ENCODE data around the gene CPSF3.

CPSF3 gene

GRCh38 chr2:9423100-9423921 is at the start of gene CPSF3, which contains the start of gene ITGB1BP1:
Gene CPSF3 (plus strand): TSS chr2:9423654. CDS start chr2:9423774, 120 bp downstream.
Gene ITGB1BP1 (minus strand): TSS chr2:9423528. CDS start chr2:9418697, 4,831 bp downstream.
- ChIA-PET CTCF (interaction anchor here (0.8 to 1.5 kb wide), 2 partner anchors 15 to 133 kb away, joined by 3 to 5 read pairs; partner anchors contain the start of gene ADAM17), POLR2A (interaction anchor here (0.5 to 0.6 kb wide), 2 partner anchors 316 to 473 kb away, joined by 3 read pairs; no protein-coding TSS in a partner anchor)
- no peak for TF ChIP-seq CTCF (IDR thresholded peaks at IDR 0.05; ENCODE audit: control extremely low read depth, extremely low read depth, low read depth, missing control alignments)
- peak; percentile 100 for DNase-seq (ENCODE audit: extremely low spot score)

GRCh38 chr2:9374071-9374730 is 49.3 kb upstream of the CPSF3 start:
- no peak for TF ChIP-seq CTCF (IDR thresholded peaks at IDR 0.05; ENCODE audit: control extremely low read depth, extremely low read depth, low read depth, missing control alignments)
- DNase-seq (ENCODE audit: extremely low spot score) = no peak
- ChIA-PET POLR2A (no interaction called here), CTCF (interaction anchor here (1.0 to 1.6 kb wide), 2 partner anchors 10 to 18 kb away, joined by 3 to 6 read pairs; no protein-coding TSS in a partner anchor)

GRCh38 chr2:9375857-9376428 is 47.5 kb upstream of the CPSF3 start:
- ChIA-PET POLR2A (no interaction called here), CTCF (interaction anchor here (1.9 kb wide), 1 partner anchor 11 kb away, joined by 5 read pairs; no protein-coding TSS in a partner anchor)
- peak; percentile 8 for TF ChIP-seq CTCF (IDR thresholded peaks at IDR 0.05; ENCODE audit: control extremely low read depth, extremely low read depth, low read depth, missing control alignments)
- DNase-seq (ENCODE audit: extremely low spot score) = no peak

GRCh38 chr2:9377461-9378097 is 45.9 kb upstream of the CPSF3 start:
- no peak for TF ChIP-seq CTCF (IDR thresholded peaks at IDR 0.05; ENCODE audit: control extremely low read depth, extremely low read depth, low read depth, missing control alignments)
- no peak for DNase-seq (ENCODE audit: extremely low spot score)
- CTCF ChIA-PET = no interaction called here
- POLR2A ChIA-PET = no interaction called here

- DNase-seq (ENCODE audit: extremely low spot score) = no peak
- POLR2A ChIA-PET = no interaction called here
- no peak for TF ChIP-seq CTCF (IDR thresholded peaks at IDR 0.05; ENCODE audit: control extremely low read depth, extremely low read depth, low read depth, missing control alignments)
Observed at GRCh38 chr2:9378433-9379390, 44.7 kb upstream of the CPSF3 start.

More at GRCh38 chr2:9378433-9379390, 44.7 kb upstream of the CPSF3 start:
- CTCF ChIA-PET = no interaction called here
